ENCODE results near the gene MAGOH.

The MAGOH gene

DNA sequence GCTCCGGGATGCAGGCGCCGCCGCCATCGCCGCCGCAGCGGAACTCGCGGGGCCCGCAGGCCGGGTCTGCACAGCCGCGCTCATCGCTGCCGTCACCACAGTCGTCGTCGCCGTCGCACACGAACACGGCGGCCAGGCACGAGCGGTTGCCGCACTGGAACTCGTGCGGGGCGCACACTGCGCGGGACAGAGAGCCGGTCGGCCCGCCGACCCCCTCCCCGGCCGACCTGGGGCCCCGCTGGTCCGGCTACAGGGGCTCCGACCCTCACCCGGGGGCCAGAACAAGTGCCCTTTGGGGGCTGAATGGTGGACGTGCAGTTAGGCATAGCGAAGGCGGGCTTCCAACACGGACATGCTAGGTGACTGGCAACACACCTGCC lies 38.6 kb upstream of the MAGOH start:
- Histone ChIP-seq H3K36me3 (ENCODE audit: control insufficient read depth, insufficient read depth, low read length) (no peaks in the 10 kb centered on the region), H3K4me1 (ENCODE audit: control insufficient read depth, insufficient read depth, low read length) (no peaks in the 10 kb centered on the region), H3K9ac (ENCODE audit: low read length) (no peak overlapping the region), H3K4me3 (ENCODE audit: low read length) (no peak overlapping the region), H3K27me3 (ENCODE audit: control insufficient read depth, insufficient read depth, low read length) (no peaks in the 10 kb centered on the region), H3K27ac (ENCODE audit: low read depth, low read length) (no peak overlapping the region)

DNA sequence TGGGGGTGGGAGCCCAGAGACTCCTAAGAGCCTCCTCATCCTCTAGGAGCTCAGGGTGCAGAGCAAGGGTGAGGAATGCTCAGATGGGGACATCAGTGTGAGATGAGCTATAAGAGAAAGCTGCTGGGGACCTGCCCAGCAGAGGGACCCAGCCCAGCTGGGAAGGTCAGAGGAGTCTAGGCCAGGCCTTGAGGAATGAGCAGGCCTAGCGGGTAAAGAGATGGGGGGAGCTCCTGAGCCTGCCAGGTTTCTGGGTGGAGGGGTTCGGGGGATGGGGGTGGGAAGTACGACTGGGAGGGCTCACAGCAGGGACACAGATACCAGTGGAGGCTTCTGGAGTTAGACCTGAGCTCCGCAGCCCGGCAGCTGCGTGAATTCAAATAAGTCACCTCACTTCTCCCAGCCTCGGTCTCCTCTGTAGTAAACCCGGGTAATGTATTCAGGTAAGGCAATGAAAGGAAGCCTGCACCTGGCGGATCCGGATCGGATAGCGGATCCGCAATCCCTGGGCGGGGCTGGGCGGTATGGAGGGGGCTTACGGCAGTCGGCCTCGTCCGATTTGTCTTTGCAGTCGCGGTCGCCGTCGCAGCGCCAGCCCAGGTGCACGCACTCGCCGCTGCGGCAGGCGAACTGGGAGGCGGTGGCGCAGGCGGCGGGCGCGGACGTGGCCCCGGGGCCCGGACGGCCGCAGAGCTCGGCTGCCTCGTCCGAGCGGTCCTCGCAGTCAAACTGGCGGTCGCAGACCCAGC lies 38.0 kb upstream of the MAGOH start:
- H3K4me1 ChIP-seq (ENCODE audit: control insufficient read depth, insufficient read depth, low read length): no peaks in the 10 kb centered on the region
- H3K9ac ChIP-seq (ENCODE audit: low read length): no peak overlapping the region
- no peak overlapping the region for H3K27ac ChIP-seq (ENCODE audit: low read depth, low read length)
- H3K36me3 ChIP-seq (ENCODE audit: control insufficient read depth, insufficient read depth, low read length): no peaks in the 10 kb centered on the region
- no peaks in the 10 kb centered on the region for H3K27me3 ChIP-seq (ENCODE audit: control insufficient read depth, insufficient read depth, low read length)
- no peak overlapping the region for H3K4me3 ChIP-seq (ENCODE audit: low read length)

DNA sequence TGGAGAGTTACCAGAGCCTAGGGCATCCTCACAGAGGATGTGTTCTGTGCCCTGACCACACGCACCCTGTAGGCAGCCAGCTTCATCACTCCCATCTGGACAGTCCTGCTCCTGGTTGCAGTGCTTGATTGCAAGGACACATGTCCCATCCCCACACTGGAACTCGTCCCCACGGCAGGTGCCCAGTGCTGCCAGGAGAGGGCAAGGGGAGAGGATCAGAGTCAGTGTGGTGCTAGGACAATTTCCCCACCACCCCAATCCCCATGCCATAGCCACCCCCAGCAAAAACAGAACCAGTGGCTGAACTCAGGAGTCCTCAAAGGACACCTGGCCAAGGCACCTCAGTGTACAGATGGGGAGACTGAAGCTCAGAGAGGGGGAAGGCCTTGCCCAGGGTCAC lies 37.2 kb upstream of the MAGOH start:
- Histone ChIP-seq H3K27ac (ENCODE audit: low read depth, low read length) (no peak overlapping the region), H3K36me3 (ENCODE audit: control insufficient read depth, insufficient read depth, low read length) (no peaks in the 10 kb centered on the region), H3K4me1 (ENCODE audit: control insufficient read depth, insufficient read depth, low read length) (no peaks in the 10 kb centered on the region), H3K27me3 (ENCODE audit: control insufficient read depth, insufficient read depth, low read length) (no peaks in the 10 kb centered on the region), H3K9ac (ENCODE audit: low read length) (no peak overlapping the region), H3K4me3 (ENCODE audit: low read length) (no peak overlapping the region)

DNA sequence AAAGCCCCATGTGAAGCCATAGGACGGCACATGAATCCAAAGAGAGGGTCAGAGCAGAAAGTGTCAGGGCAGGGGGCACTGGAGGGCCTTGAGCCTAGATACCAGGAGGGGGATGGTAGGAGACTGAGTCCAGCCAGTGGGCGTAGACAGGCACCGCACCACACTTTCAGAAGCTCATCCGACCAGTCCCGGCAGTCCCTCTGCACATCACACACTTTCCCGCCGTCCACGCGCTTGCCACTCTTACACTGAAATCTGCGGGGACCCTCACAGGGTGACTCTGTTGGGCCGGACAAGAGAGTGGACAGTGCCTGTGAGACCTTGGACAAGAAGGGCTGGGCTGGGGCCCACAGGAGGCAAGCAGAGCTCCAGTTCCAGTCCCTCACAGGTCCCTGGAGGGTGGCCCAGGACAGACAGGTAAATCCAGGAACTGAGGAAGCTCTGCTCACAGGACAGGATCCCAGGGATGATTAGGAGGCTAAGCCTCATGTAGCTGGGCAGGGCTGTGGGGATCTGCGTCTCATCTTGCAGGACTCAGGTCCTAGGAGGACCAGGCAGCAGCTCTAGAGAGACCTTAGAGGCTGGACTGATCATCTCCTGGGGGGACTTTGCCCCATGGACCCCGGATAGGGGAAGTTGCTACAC lies 36.3 kb upstream of the MAGOH start:
- Histone ChIP-seq H3K9ac (ENCODE audit: low read length) (no peak overlapping the region), H3K36me3 (ENCODE audit: control insufficient read depth, insufficient read depth, low read length) (no peaks in the 10 kb centered on the region), H3K4me1 (ENCODE audit: control insufficient read depth, insufficient read depth, low read length) (no peaks in the 10 kb centered on the region), H3K4me3 (ENCODE audit: low read length) (no peak overlapping the region), H3K27ac (ENCODE audit: low read depth, low read length) (no peak overlapping the region), H3K27me3 (ENCODE audit: control insufficient read depth, insufficient read depth, low read length) (no peaks in the 10 kb centered on the region)

DNA sequence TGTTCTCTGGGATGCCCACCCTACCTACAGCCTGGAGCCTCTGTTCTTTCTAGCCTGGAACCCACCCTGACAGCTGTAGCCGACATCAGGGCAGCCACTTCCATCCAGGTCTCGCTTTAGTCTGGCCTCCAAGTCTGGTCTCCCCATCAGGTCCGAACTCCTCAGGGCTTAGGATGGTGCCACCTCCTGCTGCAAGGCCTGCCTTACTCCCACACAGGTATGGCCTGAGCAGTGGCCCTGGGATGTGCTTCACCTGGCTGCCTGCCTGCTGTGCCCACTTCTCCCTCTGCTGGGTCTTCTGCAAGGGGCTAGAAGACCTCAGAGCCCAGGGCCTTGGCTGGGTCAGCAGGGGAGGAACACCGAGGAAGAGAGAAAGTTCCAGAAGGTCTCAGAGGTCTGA lies 35.7 kb upstream of the MAGOH start:
- no peak overlapping the region for H3K4me3 ChIP-seq (ENCODE audit: low read length)
- H3K36me3 ChIP-seq (ENCODE audit: control insufficient read depth, insufficient read depth, low read length): no peaks in the 10 kb centered on the region
- H3K9ac ChIP-seq (ENCODE audit: low read length): no peak overlapping the region
- H3K27me3 ChIP-seq (ENCODE audit: control insufficient read depth, insufficient read depth, low read length): no peaks in the 10 kb centered on the region
- H3K4me1 ChIP-seq (ENCODE audit: control insufficient read depth, insufficient read depth, low read length): no peaks in the 10 kb centered on the region
- H3K27ac ChIP-seq (ENCODE audit: low read depth, low read length): no peak overlapping the region

- Histone ChIP-seq H3K36me3 (ENCODE audit: control insufficient read depth, insufficient read depth, low read length) (no peaks in the 10 kb centered on the region), H3K27ac (ENCODE audit: low read depth, low read length) (no peak overlapping the region), H3K4me1 (ENCODE audit: control insufficient read depth, insufficient read depth, low read length) (no peaks in the 10 kb centered on the region), H3K9ac (ENCODE audit: low read length) (no peak overlapping the region), H3K27me3 (ENCODE audit: control insufficient read depth, insufficient read depth, low read length) (no peaks in the 10 kb centered on the region), H3K4me3 (ENCODE audit: low read length) (no peak overlapping the region)
Measured at GRCh38 chr1:53273526-53273925, 35.2 kb upstream of the MAGOH start.

DNA sequence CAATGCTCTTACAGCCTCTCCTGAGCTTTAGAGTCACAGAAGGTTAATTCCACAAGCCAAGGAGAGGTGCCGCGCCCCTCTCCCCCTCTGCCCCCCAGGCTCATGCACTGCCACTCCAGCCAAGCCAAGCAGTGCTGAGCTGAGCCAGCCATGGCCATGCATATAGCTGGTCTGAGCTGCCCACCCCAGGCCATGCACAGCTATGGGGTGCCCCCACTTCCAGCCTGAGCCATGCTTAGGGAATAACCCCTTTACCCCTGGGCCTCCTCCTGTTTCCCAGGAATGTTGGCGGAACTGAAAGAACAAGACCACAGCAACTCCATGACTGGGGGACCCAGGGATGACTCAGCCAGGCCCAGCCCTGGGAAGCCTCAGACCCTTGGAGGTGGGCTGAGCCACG lies 34.0 kb upstream of the MAGOH start:
- Histone ChIP-seq H3K4me3 (ENCODE audit: low read length) (no peak overlapping the region), H3K4me1 (ENCODE audit: control insufficient read depth, insufficient read depth, low read length) (no peaks in the 10 kb centered on the region), H3K36me3 (ENCODE audit: control insufficient read depth, insufficient read depth, low read length) (no peaks in the 10 kb centered on the region), H3K27me3 (ENCODE audit: control insufficient read depth, insufficient read depth, low read length) (no peaks in the 10 kb centered on the region), H3K9ac (ENCODE audit: low read length) (no peak overlapping the region), H3K27ac (ENCODE audit: low read depth, low read length) (no peak overlapping the region)

GRCh38 chr1:53271446-53272090 lies 33.2 kb upstream of the MAGOH start:
- Histone ChIP-seq H3K9ac (ENCODE audit: low read length) (no peak overlapping the region), H3K4me3 (ENCODE audit: low read length) (no peak overlapping the region), H3K4me1 (ENCODE audit: control insufficient read depth, insufficient read depth, low read length) (no peaks in the 10 kb centered on the region), H3K27me3 (ENCODE audit: control insufficient read depth, insufficient read depth, low read length) (no peaks in the 10 kb centered on the region), H3K27ac (ENCODE audit: low read depth, low read length) (no peak overlapping the region), H3K36me3 (ENCODE audit: control insufficient read depth, insufficient read depth, low read length) (no peaks in the 10 kb centered on the region)

GRCh38 chr1:53270873-53271272 lies 32.6 kb upstream of the MAGOH start:
- Histone ChIP-seq H3K4me3 (ENCODE audit: low read length) (no peak overlapping the region), H3K36me3 (ENCODE audit: control insufficient read depth, insufficient read depth, low read length) (no peaks in the 10 kb centered on the region), H3K27ac (ENCODE audit: low read depth, low read length) (no peak overlapping the region), H3K27me3 (ENCODE audit: control insufficient read depth, insufficient read depth, low read length) (no peaks in the 10 kb centered on the region), H3K9ac (ENCODE audit: low read length) (no peak overlapping the region), H3K4me1 (ENCODE audit: control insufficient read depth, insufficient read depth, low read length) (no peaks in the 10 kb centered on the region)

- H3K36me3 ChIP-seq (ENCODE audit: control insufficient read depth, insufficient read depth, low read length): no peaks in the 10 kb centered on the region
Measured at GRCh38 chr1:53270107-53270506, 31.8 kb upstream of the MAGOH start.

DNA sequence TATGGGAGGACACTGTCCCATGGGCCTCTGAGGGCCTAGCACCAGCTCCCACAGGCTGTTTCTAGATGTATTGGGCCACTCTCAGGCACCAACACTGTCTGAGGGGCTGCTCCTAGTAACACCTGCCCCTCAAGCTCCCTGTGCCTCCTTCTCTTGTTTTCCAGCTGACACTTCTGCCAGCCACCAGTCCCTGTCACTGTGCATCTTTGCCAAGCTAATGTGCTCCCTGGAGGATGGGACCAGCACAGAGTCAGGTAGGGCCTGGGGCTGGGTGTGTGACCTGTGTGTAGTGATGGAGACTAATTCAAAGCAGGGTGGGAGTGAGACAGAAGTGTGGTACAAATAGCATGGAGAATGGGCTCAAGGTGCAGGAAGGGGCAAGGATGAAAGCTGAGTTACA lies 29.4 kb upstream of the MAGOH start:
- no peaks in the 10 kb centered on the region for H3K4me1 ChIP-seq (ENCODE audit: control insufficient read depth, insufficient read depth, low read length)
- no peaks in the 10 kb centered on the region for H3K36me3 ChIP-seq (ENCODE audit: control insufficient read depth, insufficient read depth, low read length)
- no peak overlapping the region for H3K4me3 ChIP-seq (ENCODE audit: low read length)
- H3K27ac ChIP-seq (ENCODE audit: low read depth, low read length): no peak overlapping the region
- H3K9ac ChIP-seq (ENCODE audit: low read length): no peak overlapping the region
- no peaks in the 10 kb centered on the region for H3K27me3 ChIP-seq (ENCODE audit: control insufficient read depth, insufficient read depth, low read length)

More at GRCh38 chr1:53270107-53270506, 31.8 kb upstream of the MAGOH start:
- H3K9ac ChIP-seq (ENCODE audit: low read length): no peak overlapping the region
- H3K4me1 ChIP-seq (ENCODE audit: control insufficient read depth, insufficient read depth, low read length): no peaks in the 10 kb centered on the region
- H3K4me3 ChIP-seq (ENCODE audit: low read length): no peak overlapping the region
- no peak overlapping the region for H3K27ac ChIP-seq (ENCODE audit: low read depth, low read length)
- H3K27me3 ChIP-seq (ENCODE audit: control insufficient read depth, insufficient read depth, low read length): no peaks in the 10 kb centered on the region

DNA sequence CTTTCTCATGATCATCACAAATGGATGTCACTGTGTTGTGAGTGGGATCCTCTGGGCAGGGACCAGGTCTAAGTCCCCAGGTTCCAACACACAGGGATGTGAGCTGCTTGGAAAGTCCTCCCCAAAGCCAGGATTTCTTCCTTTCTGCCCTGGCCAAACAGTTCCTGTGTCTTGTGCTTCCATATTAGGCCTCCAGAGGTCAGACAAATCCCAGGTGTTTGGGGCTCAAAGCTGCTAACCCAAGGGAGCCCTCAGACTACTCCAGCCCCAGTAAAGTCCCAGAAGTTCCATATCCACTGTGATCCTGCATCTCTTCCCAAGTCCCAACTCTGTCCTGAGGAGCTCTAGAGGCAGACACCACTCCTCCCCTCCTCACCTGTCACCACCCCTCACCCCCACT lies 27.7 kb upstream of the MAGOH start:
- H3K4me1 ChIP-seq (ENCODE audit: control insufficient read depth, insufficient read depth, low read length): no peaks in the 10 kb centered on the region
- H3K27ac ChIP-seq (ENCODE audit: low read depth, low read length): no peak overlapping the region
- no peak overlapping the region for H3K9ac ChIP-seq (ENCODE audit: low read length)

GRCh38 chr1:53265581-53265980 lies 27.3 kb upstream of the MAGOH start:
- H3K4me3 ChIP-seq (ENCODE audit: low read length): no peak overlapping the region
- no peak overlapping the region for H3K27ac ChIP-seq (ENCODE audit: low read depth, low read length)
- no peaks in the 10 kb centered on the region for H3K36me3 ChIP-seq (ENCODE audit: control insufficient read depth, insufficient read depth, low read length)
- no peaks in the 10 kb centered on the region for H3K27me3 ChIP-seq (ENCODE audit: control insufficient read depth, insufficient read depth, low read length)
- no peaks in the 10 kb centered on the region for H3K4me1 ChIP-seq (ENCODE audit: control insufficient read depth, insufficient read depth, low read length)
- H3K9ac ChIP-seq (ENCODE audit: low read length): no peak overlapping the region

More for the DNA sequence above, 27.7 kb upstream of the MAGOH start:
- no peak overlapping the region for H3K4me3 ChIP-seq (ENCODE audit: low read length)
- H3K36me3 ChIP-seq (ENCODE audit: control insufficient read depth, insufficient read depth, low read length): no peaks in the 10 kb centered on the region
- no peaks in the 10 kb centered on the region for H3K27me3 ChIP-seq (ENCODE audit: control insufficient read depth, insufficient read depth, low read length)

Data from rectal smooth muscle tissue (tissue), 1 donor.